Loucy (cell line): ENCODE measurements around the gene RAN.

Source experiments
- EZH2phosphoT487 ChIP-seq: fragments of 200-600 bp; IDR thresholded peaks from 2 replicates; pipeline ENCODE4 v1.6.1; 2018; ENCODE audit warnings: antibody characterized with exemption, mild to moderate bottlenecking, moderate library complexity, borderline replicate concordance
- TF ChIP-seq, protein P1 (sequence below): fragments of 200-600 bp; sonication (generic); conservative IDR thresholded peaks from 2 replicates; pipeline ENCODE4 v1.5.1; 2014; ENCODE audit warnings: mild to moderate bottlenecking, antibody characterized with exemption, low read length

DNA sequence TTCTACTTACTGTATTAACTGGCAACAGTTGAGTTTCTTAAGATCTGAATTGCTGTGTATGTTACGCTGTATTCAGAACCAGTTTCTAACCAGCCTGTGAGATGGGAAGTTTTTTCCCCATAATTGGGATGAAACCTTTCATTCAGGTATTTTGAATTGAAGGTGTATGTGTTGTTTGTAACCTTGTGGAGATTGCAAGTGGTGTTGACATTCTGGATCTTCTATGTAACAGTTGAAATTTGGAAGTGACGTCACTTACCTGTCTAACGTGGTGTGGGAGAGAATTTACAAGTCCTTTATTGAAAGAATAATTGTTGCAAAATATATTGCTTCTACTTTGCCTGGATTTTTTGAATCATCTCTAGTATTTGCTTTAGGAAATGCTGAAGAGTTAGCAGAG lies 5.5 kb downstream of the RAN start:
- TF ChIP-seq, protein P1, sequence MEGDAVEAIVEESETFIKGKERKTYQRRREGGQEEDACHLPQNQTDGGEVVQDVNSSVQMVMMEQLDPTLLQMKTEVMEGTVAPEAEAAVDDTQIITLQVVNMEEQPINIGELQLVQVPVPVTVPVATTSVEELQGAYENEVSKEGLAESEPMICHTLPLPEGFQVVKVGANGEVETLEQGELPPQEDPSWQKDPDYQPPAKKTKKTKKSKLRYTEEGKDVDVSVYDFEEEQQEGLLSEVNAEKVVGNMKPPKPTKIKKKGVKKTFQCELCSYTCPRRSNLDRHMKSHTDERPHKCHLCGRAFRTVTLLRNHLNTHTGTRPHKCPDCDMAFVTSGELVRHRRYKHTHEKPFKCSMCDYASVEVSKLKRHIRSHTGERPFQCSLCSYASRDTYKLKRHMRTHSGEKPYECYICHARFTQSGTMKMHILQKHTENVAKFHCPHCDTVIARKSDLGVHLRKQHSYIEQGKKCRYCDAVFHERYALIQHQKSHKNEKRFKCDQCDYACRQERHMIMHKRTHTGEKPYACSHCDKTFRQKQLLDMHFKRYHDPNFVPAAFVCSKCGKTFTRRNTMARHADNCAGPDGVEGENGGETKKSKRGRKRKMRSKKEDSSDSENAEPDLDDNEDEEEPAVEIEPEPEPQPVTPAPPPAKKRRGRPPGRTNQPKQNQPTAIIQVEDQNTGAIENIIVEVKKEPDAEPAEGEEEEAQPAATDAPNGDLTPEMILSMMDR: no peak
- TF ChIP-seq EZH2phosphoT487: no peak
